OCI-M1 (cell line): ENCODE results near the gene KCNK2.
"Not testable (repeated sequence)": the region's sequence is repeated elsewhere in the genome, so short reads cannot be mapped to it uniquely, and the experiment has no call there.

Experiments
- DNase-seq: peaks from one replicate; lab custom pipeline; 2025; lab: John Stamatoyannopoulos, UW

Gene KCNK2

DNA sequence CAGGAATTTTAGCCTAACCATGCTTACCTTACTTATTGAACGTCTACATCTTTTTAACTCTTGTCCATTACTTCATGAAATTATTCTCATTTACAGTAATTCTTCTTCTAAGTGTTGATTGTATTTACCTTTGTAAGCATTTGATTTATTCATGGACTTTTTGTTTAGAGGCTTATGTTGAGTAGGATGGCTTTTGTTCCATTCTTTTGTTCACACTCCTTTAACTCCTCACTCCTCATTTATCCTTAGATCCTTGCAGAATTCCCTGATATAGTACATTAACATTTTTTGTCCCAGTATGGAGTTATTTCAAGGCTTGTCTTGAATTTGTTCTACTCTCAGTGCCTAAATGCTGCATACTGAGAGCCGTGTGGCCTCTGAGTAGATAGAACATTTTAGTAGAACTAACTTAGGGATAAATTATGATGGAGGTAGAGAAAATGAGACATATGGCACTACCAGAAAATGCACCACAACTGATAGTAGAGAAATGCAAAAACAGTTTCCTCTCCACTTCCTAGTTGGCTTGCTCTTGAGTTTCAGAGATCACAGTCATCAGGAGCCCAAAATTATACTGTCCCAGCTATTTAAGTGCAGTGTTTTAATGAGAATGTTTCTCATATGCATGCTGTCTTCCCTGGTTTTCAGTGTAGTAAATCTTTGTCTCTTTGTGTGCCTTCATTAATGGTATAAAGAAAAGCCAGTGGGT, 69.5 kb downstream of the KCNK2 start:
- DNase-seq, result no peak

- DNase-seq, result no peak
Observed at GRCh38 chr1:215156232-215156631, 73.7 kb downstream of the KCNK2 start.

DNA sequence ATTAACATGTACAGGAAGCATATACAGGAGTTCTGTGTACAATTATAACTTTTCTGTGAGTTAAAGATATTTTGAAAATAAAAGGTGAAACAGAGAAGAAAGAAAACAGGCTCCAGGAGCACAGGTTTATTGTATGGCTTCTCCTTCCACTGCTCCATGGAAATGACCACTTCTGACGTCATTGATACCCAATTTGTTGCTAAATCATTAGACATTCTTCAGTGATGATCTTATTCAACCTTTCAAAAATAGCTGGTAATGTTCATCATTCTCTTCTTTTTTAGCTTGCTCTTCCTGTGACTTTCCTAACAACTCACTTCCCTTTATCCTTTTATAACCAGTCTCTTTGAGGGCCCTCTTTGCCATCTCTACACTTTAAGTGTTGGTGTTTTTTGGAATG, 77.8 kb downstream of the KCNK2 start:
- no peak for DNase-seq

DNA sequence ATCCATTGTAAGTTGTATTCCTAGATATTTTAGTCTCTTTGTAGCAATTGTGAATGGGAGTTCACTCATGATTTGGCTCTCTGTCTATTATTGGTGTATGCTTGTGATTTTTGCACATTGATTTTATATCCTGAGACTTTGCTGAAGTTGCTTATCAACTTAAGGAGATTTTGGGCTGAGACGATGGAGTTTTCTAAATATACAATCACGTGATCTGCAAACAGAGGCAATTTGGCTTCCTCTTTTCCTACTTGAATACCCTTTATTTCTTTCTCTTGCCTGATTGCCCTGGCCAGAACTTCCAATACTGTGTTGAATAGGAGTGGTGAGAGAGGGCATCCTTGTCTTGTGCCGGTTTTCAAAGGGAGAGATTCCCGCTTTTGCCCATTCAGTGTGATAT, 80.6 kb downstream of the KCNK2 start:
- not testable (repeated sequence) for DNase-seq

- no peak for DNase-seq
Observed at GRCh38 chr1:215166886-215167285, 84.3 kb downstream of the KCNK2 start.

DNA sequence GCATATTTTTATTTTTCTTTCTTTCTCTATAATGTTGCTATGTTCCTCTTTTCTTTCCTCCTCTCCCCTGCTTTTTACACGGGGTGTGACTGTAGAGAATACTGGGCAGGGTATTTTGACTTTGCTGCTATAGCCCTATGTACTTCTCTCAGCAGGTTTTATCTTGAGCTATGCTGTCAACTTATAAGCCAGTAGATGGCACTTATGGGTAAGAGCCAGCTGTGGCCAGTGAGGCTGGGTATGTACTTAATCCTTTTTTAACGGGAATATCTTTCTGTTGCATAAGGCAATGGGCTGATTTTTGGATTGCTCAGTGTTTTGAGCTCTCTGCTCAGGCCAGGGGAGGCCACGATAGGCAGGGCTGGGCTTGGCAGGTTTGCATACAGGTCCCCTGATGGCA, 99.0 kb downstream of the KCNK2 start:
- DNase-seq, result peak; percentile 54

DNA sequence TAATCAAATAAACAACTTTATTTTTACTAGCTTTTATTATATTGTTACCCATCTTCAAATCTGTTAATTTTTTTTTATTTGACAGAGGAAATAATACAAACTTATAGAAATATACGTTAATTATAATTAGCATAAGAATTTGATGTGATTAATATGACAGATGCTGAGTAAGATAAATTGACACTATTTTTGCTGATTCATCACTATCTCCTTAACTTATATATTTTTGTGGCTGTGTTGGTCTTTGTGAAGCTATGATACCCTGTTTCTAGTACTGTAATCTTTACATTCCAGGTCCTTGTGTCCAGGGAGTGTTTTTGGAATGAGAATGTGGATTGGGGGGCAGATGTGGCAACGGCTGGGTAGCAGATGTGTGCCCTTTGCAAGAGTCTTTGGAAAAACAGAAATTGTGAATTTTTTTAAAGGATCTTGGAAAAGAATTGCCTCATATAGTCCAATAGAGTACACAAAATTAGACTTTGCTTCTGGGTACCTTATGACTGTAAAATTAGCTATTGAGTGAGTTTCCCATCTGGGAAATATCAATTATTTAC, 102.6 kb downstream of the KCNK2 start:
- DNase-seq, result no peak

- no peak for DNase-seq
Observed at GRCh38 chr1:215188302-215188950, 105.9 kb downstream of the KCNK2 start.

DNA sequence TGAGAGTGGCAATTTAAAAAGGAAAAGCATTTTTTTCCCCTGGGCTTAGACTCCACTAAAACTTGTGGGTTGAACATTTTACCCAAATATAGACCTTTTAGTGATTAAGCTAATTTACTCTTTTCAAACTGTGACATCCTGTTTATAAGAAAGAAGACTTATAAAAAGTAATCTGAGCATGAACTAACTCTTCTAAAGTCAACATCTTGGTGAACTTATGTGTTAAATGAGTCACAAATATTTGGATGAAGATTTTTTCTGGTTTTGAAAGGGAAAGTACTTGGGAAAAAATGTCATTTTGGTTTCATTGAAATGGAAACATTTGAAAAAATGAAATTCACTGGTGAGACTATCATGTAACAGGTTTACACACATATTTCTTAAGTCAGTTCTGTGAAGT, 109.8 kb downstream of the KCNK2 start:
- no peak for DNase-seq

DNA sequence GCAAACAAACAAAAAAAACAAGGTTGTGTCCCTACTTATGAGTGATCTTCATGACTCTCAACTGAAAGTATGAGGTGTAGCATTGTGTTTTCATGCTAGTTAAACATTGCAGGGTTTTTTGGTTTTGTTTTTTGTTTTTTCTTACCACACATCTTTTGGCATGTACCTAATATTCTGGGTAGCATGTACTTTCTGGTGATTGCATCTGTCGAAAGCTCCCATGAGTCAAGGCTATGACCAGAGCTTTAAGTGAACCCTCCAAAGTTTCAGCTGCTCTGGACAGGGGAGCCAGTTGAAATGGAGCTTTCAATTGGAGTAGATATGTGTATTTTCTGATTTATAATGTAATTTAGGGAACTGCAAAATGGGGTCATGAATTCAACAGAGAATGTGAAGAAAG, 115.5 kb downstream of the KCNK2 start:
- no peak for DNase-seq

- no peak for DNase-seq
Observed at GRCh38 chr1:215200121-215200520, 117.6 kb downstream of the KCNK2 start.

DNA sequence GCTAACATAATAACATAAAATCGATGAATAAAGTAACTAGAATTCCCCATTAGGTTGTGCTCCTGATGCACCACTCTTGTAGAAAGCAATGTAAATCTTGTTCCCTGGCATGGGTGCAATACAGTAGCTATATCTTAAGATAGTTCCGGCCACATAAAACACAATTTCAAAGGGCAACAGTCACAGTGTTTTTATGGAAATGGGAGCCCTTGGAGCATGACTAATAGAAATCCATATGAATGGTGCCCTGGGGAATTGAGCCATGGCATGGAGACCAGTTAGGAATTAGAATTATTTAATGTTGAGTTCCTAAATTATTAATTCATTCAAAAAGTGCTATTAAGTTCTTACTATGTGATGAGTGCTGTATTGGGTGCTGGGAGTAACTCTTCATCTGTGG, 118.7 kb downstream of the KCNK2 start:
- no peak for DNase-seq

GRCh38 chr1:215202868-215203267, 120.3 kb downstream of the KCNK2 start:
- DNase-seq, result no peak

- no peak for DNase-seq
Observed at GRCh38 chr1:215210167-215210566, 127.6 kb downstream of the KCNK2 start.

DNA sequence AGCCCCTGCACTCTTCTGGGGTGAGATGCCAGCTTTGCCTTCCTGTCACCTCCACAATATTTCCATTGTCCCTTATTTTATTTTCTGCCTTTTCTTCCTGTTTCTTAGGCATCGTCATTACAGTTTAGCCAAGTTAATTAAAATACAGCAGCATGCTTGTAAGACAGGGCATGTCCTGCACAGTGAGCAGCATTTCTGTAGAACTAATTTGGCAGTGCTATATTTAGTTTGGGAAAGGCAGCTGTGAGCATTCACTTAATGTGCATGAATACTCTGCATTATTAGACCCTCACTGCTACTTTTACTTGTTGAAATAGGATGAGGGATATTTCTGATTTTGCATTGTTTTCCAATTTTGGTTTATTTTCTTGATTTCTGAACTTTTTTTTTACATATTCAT, 133.3 kb downstream of the KCNK2 start:
- no peak for DNase-seq

DNA sequence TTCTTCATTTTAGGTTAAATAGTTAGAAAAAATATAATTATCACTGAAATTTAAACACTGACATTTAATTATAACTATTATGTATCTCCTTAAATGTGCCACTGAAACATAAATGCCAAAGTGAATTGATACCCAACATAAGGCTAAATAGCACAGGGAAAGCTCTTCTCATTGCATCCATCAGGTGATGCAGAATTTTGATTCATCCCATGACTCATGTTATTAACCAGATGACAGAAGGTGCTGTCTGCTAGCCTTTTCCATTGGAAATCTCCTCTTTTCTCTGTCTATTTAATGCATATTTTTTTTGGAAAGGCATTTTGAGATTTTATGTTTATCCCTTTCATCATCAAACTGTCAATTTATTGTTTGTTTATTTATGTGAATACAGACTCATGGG, 136.8 kb downstream of the KCNK2 start:
- DNase-seq, result no peak

DNA sequence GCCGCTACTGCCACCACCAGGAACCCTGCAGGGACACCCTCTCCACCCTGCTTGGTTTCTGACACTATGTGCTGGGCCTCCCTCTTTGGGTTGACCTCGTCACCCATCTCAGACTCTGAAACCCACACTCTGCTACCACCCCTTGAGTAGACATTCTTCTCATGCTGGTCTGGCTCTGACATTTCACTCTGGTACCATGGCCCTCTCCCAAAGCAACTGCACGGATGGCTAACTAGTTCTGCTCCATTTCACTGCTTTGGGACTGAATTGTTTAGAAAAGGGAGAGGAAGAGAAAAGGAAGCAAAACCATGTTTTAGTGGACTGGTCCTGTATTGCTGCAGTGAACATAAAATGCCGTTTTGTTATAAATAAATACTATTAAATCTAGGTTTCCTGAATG, 137.8 kb downstream of the KCNK2 start:
- DNase-seq, result no peak

DNA sequence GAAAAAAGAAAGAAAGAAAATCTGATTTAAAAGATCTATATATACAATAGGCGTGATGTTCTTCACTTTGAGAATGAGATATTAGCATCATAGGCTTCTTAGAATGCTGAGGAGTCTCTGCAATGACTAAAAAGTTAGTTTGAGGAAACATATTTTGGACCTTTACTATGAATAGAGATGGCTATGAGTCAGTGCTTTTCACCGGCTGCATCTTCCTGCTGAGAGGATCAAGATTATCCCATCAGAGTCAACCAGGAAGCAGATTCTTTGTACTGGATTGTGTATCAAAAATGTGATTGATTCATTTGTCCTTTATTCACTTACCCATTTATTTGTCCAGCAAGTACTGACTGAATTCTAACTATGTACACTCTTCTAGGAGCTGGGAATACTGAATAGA, 144.2 kb downstream of the KCNK2 start:
- no peak for DNase-seq

GRCh38 chr1:215228193-215228592, 145.7 kb downstream of the KCNK2 start:
- no peak for DNase-seq

GRCh38 chr1:215241451-215241850, 158.9 kb downstream of the KCNK2 start:
- no peak for DNase-seq

- DNase-seq, result peak; percentile 15
Observed at GRCh38 chr1:215243345-215244054, 161.0 kb downstream of the KCNK2 start.

- no peak for DNase-seq
Observed at GRCh38 chr1:215250913-215251312, 168.4 kb downstream of the KCNK2 start.

DNA sequence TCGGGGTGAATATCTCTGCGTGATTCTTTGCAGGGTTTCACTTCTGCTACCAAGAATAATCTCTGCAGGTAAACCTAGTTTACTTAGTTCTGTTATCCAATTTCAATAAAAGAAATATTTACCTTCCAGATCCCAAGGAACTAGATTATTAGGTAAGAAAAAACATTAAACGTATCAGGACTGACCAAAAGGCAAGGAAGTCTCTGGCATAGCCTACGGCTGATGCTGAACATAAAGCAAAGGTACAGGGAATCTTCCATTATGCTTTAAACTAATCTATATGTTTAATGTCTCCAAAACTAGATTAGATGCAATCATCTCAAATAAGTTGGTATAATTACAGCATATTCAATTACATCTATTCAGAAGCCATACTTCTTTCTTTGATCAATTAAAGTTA, 168.9 kb downstream of the KCNK2 start:
- no peak for DNase-seq
